GM21423 (cell line): ENCODE results near the gene NOC3L.

ENCODE experiments used
- ATAC-seq: cut with Tn5 transposase; IDR thresholded peaks from one replicate; pipeline ENCODE4 v1.9.1; 2021; ENCODE audit warnings: mild to moderate bottlenecking, moderate library complexity; ENCODE audit not compliant: unreplicated experiment

Gene NOC3L

DNA sequence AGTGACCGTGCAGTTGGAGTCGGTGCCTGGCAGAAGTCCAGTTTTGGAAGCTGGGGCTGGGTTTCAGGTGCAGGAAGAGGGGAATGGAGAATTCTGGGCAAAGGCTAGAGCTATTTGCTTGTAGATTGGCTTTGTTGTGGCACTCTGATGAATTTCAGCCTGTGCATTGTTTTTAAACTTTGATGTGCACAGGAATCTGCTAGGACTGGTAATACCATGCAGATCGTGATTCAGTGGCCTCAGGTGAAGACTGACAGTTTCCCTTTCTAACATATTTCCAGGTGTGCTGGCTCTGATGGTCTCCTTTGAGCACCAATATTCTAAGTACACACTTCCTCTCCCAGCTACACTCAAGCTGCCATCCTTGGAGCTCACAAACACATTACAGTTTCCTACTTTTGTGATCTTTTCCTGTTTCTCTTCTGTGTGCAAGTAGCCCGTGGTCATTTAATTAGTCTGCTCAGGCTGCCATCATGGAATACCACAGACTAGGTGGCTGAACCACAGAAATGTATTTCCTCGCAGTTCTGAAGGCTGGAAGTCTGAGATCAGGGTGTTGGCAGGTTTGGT, 55.6 kb downstream of the NOC3L start:
- ATAC-seq: no peak

DNA sequence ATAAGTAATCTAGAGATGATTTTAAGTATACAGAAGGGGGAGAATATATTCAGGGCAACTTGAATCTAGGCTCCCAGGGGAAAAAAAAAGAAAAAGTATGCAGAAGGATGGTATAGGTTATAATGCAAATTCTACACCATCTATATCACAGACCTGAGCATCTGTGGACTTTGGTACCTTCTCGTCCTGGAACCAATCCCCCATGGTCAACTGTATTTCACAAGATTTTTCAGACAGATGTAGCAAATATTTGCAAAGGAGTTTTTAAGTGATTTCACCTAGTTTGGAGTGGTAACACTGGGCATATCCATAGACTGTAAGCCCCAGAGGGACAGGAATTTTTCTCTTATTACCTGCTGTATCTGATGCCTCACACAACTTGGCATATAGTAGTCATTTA, 58.8 kb downstream of the NOC3L start:
- no peak for ATAC-seq

DNA sequence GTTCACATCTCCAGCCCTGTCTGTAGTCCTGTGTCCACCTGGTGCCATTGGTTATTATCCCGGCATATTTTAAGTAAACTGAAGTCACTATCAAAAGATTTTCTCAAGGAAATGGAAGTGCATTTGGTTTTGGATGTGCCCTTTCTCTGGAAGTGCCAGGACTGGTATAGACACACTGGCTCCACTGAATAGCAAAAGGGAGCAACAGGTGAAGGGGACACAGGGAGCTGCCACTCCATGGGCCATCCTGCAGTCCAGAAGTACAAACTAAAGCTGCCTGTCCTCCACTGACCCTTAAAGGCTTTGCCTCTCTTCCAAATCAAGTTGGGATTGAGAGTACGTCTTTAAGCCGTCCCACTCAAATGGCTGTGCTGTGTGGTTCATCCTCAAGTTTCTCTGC, 62.7 kb downstream of the NOC3L start:
- no peak for ATAC-seq

DNA sequence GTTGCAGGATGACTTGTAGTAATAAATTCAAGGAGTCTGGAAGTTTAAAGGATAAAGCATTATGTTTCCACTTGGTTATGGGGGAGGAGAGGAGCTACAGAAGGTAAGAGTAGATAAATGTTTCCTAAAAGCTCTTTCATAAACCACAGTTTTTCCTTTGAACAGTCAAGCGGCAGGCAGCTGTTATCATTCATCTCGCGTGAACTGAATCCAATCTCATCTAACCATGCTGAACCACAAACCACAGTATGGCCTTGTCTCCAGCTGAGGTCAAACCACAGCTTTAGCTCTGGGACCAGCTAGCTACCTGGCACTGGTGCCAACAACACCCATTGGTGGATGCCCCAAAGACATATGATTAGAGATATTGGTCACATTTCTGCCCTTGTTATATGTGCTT, 63.3 kb downstream of the NOC3L start:
- ATAC-seq: no peak

DNA sequence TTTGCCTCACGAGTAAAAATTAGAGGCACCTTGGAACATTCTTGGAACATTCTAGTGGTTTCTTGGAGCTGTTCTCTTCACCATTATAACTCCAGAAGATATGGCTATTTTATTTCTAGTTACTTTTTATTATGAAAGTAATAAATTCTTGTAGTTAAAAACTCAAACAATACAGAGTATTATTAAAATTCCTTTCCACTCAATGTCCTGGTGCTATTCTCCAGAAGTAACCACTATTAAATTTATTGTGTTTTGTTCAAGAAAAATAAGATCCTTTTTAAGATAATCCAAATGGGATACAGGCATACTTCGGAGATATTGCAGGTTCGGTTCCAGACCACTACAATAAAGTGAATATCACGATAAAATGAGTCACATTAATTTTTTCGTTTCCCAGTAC, 68.6 kb downstream of the NOC3L start:
- no peak for ATAC-seq

DNA sequence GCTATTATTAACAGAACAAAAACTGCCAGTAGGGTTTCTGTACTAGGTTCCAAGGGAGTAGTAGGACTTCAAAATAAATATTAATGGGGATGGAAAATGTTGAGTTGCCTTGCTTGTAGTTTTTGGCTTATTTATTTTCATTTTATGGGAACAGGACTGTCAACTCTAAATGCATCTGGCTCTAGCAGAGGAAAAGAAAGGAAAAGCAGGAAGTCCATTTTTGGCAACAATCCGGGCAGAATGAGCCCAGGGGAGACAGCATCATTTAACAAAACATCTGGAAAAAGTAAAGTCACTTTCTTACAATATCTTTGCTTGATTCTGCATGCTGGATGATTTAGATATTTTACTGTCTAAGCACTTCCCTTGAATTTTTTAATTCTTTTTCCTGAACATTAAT, 69.4 kb downstream of the NOC3L start:
- no peak for ATAC-seq

DNA sequence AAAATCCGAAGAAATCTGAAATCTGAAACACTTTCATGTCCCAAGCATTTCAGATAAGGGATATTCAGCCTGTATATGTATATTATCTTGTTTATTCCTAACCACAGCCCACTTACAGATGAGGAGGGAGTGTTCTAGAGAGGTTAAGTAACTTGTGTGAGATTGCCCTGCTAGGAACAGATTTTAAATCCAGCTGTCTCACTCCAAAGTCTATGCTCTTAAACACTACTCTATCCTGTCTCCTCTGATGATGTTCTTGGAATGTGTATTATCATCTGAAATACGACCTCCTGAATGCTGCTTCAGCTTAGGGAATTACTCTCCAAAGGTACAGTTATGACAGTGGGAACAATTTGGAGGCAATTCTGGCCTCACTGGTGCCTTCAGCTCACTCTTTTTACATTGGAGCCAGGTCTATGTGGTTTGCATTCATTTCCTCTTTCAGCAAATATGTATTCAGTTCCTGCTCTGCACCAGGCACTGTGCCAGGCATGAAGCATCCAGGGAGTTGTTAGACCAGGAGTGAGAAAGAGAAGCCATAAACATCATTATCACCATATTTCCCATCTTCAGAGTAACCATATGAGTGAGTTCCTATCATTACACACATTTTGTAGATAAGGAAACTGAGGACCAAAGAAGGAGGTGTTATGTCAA, 70.2 kb downstream of the NOC3L start:
- ATAC-seq: no peak

DNA sequence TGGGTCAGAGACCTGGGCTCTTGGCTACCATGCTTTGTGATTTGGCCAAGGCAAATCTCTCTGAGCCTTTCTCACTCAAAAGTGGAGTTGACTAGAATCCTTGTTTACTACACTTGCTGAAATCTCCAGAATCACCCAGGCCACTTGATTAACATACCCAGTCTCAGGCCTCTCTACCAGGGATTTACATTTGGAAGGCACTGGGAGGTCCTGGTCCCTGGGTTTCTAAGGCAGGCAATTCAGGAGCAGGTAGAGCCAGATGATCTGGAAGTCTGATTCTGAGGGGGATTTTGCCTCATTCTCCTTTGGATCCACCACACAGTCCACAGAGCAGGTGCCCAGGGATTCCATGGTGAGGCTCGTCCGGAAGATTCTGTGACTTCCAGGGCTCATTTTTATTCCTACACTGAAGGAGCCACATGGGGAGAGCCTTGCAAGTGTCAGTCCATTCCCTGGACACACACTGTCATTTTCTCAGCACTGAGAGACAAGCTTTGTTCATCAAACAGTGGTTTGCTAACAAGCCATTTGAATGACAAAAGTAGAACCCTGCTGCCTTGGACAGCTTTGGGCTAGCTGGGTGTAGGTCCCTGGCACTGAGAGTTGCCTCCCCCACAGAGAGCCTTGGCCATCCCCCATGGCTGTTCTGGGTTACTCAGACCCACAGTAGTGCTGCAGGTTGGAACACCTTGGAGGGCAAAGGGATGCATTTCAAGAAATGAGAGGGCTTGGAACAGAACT, 74.2 kb downstream of the NOC3L start:
- ATAC-seq: no peak

DNA sequence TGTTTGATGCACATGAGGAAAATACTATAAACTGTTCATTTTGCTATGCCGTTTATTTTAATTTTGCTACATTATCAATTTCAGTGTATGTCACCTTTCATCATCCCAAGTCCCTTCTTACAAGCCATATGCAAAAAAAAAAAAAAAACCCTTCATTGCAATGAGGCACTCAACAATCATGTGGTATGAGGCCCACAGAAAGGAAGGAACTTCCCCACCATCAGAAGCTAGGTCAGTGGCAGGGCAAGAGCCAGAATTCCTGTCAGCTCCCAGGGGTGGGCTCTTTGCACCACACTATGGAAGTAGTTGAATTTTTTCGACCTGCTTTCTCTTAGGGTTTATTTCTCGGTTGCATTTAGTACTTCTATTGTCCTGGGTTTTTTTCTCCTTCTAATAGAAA, 75.4 kb downstream of the NOC3L start:
- no peak for ATAC-seq

DNA sequence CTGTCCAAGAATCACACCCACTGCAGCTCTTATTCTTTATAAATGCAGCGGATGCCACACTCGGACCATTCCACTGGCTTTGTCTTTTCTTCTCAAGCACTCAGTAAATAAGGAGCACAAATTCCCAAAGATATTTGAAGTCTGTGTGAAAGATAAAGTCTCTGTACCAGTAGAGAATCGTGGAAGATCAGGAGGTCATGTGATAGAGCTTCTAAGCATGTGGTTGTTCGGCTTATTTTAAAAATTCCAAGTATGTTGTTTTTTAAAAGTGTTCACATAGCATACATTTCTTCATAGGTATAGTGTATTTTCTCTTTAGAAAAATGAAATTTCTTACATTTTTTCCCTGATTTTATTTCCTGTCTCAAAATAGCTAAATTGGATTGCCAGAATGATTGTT, 75.8 kb downstream of the NOC3L start:
- ATAC-seq: no peak

DNA sequence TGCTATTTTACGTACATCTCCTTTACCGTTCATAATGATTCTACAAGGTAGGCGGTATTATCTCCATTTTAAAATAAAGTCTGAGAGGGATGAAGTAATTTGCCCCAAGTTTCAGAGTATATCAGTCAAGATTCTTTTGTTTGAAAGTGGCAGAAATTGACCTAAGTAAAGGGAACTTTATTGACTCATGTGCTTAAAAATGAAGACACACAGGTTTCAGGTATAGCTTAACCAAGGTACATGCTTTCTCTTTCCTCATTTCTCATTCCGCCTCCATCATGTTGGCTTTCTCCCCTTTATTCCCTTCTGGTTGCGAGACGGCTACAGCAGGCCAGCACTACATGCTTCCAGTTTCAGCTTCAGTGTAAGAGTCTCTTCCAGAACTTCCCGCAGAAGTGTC, 77.5 kb downstream of the NOC3L start:
- no peak for ATAC-seq
